Spleen (tissue), 7 donors: ENCODE data around the gene ZDHHC1.
"Not testable (repeated sequence)": the region's sequence is repeated elsewhere in the genome, so short reads cannot be mapped to it uniquely, and the experiment has no call there.

Experiments used
- POLR2AphosphoS5 ChIP-seq, 3 donors: sonication (generic); formaldehyde crosslinking; IDR thresholded peaks; one replicate each; pipeline ENCODE4 v1.5.1; 2017; ENCODE audit warnings: antibody characterized with exemption in 3 of 3
- TF ChIP-seq, protein P1 (sequence below), 11 experiments: fragments of 200-600 bp in 7 of 11; fragments of 450-650 bp in 4 of 11; sonication (generic) in 4 of 11; IDR thresholded peaks in 8 of 11; conservative IDR thresholded peaks in 3 of 11; 1 replicate in 7 of 11; 2 replicates in 4 of 11; pipeline versions ENCODE4 v1.4.0 to v1.8.0; 2016 to 2021; ENCODE audit warnings: antibody characterized with exemption in 11 of 11, inconsistent platforms in 4 of 11, mild to moderate bottlenecking in 1 of 11
- donor health status: DM: no; HTN: no; CAD: no; lungs with moderate emphysema.
- donor health status: DM: no; HTN: no; CAD: no.
- donor health status: DM: no; HTN: no; CAD: no.

DNA sequence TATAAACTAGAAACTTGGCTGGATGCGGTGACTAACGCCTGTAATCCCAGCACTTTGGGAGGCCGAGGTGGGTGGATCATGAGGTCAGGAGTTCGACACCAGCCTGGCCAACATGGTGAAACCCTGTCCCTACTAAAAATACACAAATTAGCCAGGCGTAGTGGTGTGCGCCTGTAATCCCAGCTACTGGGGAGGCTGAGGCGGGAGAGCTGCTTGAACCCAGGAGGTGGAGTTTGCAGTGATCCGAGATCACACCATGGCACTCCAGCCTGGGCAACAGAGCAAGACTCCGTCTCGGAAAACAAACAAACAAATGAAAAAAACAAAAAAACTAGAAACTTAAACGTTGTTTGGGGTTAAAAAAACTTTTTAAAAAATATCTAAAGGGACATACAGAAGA lies 40.3 kb downstream of the ZDHHC1 start:
- not testable (repeated sequence) for TF ChIP-seq POLR2AphosphoS5 (IDR thresholded peaks at IDR 0.05)
- TF ChIP-seq, protein P1, sequence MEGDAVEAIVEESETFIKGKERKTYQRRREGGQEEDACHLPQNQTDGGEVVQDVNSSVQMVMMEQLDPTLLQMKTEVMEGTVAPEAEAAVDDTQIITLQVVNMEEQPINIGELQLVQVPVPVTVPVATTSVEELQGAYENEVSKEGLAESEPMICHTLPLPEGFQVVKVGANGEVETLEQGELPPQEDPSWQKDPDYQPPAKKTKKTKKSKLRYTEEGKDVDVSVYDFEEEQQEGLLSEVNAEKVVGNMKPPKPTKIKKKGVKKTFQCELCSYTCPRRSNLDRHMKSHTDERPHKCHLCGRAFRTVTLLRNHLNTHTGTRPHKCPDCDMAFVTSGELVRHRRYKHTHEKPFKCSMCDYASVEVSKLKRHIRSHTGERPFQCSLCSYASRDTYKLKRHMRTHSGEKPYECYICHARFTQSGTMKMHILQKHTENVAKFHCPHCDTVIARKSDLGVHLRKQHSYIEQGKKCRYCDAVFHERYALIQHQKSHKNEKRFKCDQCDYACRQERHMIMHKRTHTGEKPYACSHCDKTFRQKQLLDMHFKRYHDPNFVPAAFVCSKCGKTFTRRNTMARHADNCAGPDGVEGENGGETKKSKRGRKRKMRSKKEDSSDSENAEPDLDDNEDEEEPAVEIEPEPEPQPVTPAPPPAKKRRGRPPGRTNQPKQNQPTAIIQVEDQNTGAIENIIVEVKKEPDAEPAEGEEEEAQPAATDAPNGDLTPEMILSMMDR (IDR thresholded peaks at IDR 0.05 in 8 of 11, conservative IDR thresholded peaks at IDR 0.05 in 3 of 11): not testable (repeated sequence)
